BJ (cell line): ENCODE results near the gene PCIF1. TPM values are rescaled to one million over a fixed set of nuclear protein-coding genes. Genes with fewer than 3 reads are reported as not detected.

ENCODE experiments used
- CTCF ChIA-PET: fragments of 350-600 bp; formaldehyde crosslinking; extraction: SDS; loops from one replicate; lab custom pipeline; 2021; ENCODE audit warnings: antibody characterized with exemption, inconsistent platforms; lab: Yijun Ruan, JAX
- POLR2A ChIA-PET: fragments of 300-600 bp; sonication (Branson Sonifier 250); formaldehyde crosslinking; extraction: SDS; loops from one replicate; lab custom pipeline; 2021; ENCODE audit warnings: antibody characterized with exemption; lab: Charles Lee
- DNase-seq: peaks from one replicate; pipeline ENCODE4 v3.0.0-alpha.2; 2011; ENCODE audit warnings: low read depth
- H3K27me3 ChIP-seq: 2 replicates; pipeline ENCODE4 v1.6.0; 2011; ENCODE audit warnings: low read length; ENCODE audit not compliant: control insufficient read depth, insufficient read depth
- H3K36me3 ChIP-seq: 2 replicates; pipeline ENCODE4 v1.5.1; 2011; ENCODE audit warnings: low read length; ENCODE audit not compliant: control insufficient read depth, insufficient read depth
- H3K4me3 ChIP-seq: 2 replicates; pipeline ENCODE4 v1.5.1; 2011; ENCODE audit warnings: low read depth, mild to moderate bottlenecking, control low read depth, low read length
- polyA plus RNA-seq: library from polyadenylated mRNA; depleted of rRNA; stranded (reverse); fragments of >200 nt; gene quantifications from 2 replicates; pipeline ENCODE4 v1.2.3, GENCODE V29; 2011
- TF ChIP-seq, protein P1 (sequence below): IDR thresholded peaks from 2 replicates; pipeline ENCODE4 v1.5.1; 2011; ENCODE audit warnings: low read depth, mild to moderate bottlenecking, control low read depth, inconsistent platforms, low read length, moderate library complexity; ENCODE audit not compliant: insufficient read depth

The PCIF1 gene
- polyA plus RNA-seq, 1 experiment = 20.9 TPM

- DNase-seq = no peak
- Histone ChIP-seq H3K27me3 (no peaks in the 10 kb centered on the region), H3K4me3 (no peak overlapping the region), H3K36me3 (peaks cover 61% of the 10 kb centered on the region)
- TF ChIP-seq, protein P1, sequence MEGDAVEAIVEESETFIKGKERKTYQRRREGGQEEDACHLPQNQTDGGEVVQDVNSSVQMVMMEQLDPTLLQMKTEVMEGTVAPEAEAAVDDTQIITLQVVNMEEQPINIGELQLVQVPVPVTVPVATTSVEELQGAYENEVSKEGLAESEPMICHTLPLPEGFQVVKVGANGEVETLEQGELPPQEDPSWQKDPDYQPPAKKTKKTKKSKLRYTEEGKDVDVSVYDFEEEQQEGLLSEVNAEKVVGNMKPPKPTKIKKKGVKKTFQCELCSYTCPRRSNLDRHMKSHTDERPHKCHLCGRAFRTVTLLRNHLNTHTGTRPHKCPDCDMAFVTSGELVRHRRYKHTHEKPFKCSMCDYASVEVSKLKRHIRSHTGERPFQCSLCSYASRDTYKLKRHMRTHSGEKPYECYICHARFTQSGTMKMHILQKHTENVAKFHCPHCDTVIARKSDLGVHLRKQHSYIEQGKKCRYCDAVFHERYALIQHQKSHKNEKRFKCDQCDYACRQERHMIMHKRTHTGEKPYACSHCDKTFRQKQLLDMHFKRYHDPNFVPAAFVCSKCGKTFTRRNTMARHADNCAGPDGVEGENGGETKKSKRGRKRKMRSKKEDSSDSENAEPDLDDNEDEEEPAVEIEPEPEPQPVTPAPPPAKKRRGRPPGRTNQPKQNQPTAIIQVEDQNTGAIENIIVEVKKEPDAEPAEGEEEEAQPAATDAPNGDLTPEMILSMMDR = no peak
- CTCF ChIA-PET = interaction anchor here (0.8 to 1.8 kb wide), 4 partner anchors 10 to 144 kb away, joined by 3 to 8 read pairs (median 4); no protein-coding TSS in a partner anchor
- POLR2A ChIA-PET = interaction anchor here (0.6 kb wide), 1 partner anchor 19 kb away, joined by 3 read pairs; no protein-coding TSS in a partner anchor
These were observed 9.1 kb downstream of the PCIF1 start for GRCh38 chr20:45943613-45944012.

GRCh38 chr20:45944151-45944964 lies 9.9 kb downstream of the PCIF1 start:
- Histone ChIP-seq H3K4me3 (no peak overlapping the region), H3K27me3 (no peaks in the 10 kb centered on the region), H3K36me3 (peaks cover 57% of the 10 kb centered on the region)
- CTCF ChIA-PET = interaction anchor here (0.7 to 1.8 kb wide), 5 partner anchors 8 to 145 kb away, joined by 3 to 8 read pairs (median 5); no protein-coding TSS in a partner anchor
- DNase-seq = no peak
- TF ChIP-seq, protein P1 = no peak
- POLR2A ChIA-PET = interaction anchor here (0.6 kb wide), 1 partner anchor 20 kb away, joined by 3 read pairs; no protein-coding TSS in a partner anchor

GRCh38 chr20:45944965-45945677 lies 10.6 kb downstream of the PCIF1 start:
- TF ChIP-seq, protein P1 = peak; percentile 12; the same call in 1 of the 2 replicates
- CTCF ChIA-PET = interaction anchor here (1.7 kb wide), 1 partner anchor 14 kb away, joined by 5 read pairs; no protein-coding TSS in a partner anchor
- POLR2A ChIA-PET = no interaction called here
- H3K36me3 ChIP-seq = peaks cover 58% of the 10 kb centered on the region
- DNase-seq = no peak
- H3K27me3 ChIP-seq = no peaks in the 10 kb centered on the region
- no peak overlapping the region for H3K4me3 ChIP-seq

GRCh38 chr20:45945678-45946148 lies 11.2 kb downstream of the PCIF1 start:
- no peak overlapping the region for H3K4me3 ChIP-seq
- no peaks in the 10 kb centered on the region for H3K27me3 ChIP-seq
- CTCF ChIA-PET = interaction anchor here (0.9 to 1.9 kb wide), 4 partner anchors 9 to 137 kb away, joined by 3 to 8 read pairs (median 4); no protein-coding TSS in a partner anchor
- peaks cover 56% of the 10 kb centered on the region for H3K36me3 ChIP-seq
- POLR2A ChIA-PET = no interaction called here
- no peak for DNase-seq
- TF ChIP-seq, protein P1 = no peak
